GM21576 (cell line): ENCODE measurements around the gene BCAR1.
"Not testable (repeated sequence)": the region's sequence is repeated elsewhere in the genome, so short reads cannot be mapped to it uniquely, and the experiment has no call there.

Experiments
- ATAC-seq: cut with Tn5 transposase; IDR thresholded peaks from one replicate; pipeline ENCODE4 v1.9.1; 2021; ENCODE audit warnings: mild to moderate bottlenecking, moderate library complexity; ENCODE audit not compliant: unreplicated experiment

Gene BCAR1

DNA sequence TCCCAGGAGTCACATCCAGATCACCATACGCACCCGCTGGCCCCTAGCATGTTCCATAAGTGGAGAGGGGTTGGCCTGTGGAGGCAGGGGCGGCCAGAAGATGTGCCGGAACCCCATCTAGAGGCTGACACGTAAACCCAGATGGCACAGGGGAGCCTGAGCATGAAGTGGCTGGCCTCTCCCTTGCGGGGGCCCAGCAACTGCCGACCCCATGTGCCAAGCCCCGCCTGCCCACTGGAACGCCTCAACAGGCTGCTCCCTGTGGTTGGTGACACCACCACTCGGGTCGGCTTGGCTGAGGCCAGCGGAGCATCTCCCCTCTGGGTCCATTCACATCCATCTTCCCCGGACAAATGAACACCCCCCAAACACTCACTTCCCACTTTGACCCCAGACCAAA, 9.5 kb downstream of the BCAR1 start:
- ATAC-seq, result no peak

DNA sequence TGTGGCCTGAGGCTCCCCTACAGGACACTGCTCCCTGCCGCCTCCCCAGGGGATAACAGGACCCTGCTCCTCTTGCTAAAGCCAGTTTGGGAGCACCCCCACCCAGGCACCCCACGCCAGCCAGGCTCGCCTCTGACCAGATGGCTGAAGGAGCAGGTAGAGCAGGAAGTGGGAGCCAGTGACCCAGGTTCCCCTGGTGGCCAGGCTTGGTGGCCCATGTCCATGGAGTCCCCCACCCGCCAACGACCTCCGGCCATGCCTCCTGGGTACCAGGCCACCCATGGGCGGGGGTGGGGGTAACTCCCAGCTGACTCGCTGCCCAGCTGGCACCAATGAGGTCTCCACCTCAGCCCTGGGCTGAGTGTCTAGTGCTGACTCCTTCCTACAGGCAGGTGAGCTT, 10.0 kb downstream of the BCAR1 start:
- no peak for ATAC-seq

DNA sequence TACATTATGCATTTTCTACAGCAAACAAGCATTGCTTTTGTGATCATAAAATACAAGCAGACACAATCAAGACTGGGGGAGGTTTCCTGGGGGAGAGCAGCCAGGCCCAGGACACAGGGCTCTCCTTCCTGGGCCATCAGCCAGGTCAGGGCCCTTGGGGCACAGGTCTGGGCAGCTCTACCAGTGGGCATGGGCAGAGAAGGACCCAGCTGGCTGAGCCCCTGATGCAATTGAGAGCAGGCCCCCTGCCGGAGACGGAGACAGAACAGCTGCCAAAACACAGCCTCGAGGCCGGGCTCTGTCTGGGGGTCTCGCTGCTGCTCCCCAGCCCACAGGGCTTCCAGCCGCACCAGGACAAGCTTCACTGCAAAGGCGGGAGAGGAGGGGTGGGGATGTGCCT, 10.8 kb downstream of the BCAR1 start:
- not testable (repeated sequence) for ATAC-seq

DNA sequence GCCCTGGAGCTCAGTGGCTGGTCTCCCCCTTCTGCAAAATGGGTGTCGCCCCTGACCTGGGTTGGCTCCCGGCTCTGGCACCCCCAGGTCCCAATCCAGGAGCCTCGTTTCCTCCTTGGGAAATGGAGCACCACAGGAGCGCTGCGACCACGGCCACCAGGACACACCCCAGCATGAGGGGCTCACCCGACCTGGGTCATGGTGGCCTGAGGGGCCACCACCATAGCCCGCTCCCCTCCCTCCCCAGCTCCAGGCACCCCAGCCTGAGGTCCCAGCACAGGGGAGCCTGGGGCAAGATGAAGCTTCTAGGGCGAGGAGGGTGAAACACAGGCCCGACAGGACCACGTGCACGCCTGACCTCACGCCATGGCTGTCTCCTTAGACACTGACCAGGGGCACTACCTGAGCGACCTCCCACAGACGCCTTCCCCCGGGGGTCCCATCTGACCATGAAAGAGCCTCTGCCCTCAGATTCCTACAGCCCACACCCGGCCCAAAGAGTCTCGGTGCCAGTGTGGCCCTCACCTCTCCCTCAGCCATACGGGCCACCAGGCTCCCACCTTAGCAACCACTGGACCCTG, 11.8 kb downstream of the BCAR1 start:
- no peak for ATAC-seq

DNA sequence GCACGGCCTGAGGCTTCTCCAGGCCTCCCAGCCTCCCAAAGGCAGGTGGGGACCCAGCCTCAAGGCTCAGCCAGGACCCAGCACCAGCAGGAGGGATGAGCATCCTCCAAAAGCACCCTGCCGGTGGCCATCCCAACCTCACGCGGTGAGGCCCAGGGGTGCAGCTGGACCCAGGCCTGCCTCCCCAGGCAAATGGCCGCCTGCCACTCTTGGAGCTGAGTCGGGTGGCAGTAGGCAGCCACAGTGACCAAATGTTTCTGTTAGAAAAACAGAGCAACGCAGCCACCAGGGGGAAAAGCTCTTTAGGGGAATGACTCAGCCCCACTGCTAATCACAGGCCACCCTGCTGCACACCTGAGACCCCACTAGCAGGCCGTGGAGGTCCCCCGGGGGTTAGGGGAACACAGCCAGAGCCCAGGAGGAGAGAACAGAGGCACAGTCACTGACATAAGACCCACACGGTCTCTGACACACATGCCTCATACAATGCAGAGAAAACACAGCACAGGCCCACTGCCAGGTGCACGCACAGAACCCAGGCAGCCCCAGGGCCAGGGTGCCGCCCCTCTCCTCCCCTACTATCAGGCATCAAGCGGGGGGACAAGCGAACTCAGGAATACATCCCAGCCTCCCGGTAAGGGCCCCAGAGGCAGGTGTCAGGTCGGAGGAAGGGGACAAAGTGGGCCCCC, 12.4 kb downstream of the BCAR1 start:
- ATAC-seq, result no peak

DNA sequence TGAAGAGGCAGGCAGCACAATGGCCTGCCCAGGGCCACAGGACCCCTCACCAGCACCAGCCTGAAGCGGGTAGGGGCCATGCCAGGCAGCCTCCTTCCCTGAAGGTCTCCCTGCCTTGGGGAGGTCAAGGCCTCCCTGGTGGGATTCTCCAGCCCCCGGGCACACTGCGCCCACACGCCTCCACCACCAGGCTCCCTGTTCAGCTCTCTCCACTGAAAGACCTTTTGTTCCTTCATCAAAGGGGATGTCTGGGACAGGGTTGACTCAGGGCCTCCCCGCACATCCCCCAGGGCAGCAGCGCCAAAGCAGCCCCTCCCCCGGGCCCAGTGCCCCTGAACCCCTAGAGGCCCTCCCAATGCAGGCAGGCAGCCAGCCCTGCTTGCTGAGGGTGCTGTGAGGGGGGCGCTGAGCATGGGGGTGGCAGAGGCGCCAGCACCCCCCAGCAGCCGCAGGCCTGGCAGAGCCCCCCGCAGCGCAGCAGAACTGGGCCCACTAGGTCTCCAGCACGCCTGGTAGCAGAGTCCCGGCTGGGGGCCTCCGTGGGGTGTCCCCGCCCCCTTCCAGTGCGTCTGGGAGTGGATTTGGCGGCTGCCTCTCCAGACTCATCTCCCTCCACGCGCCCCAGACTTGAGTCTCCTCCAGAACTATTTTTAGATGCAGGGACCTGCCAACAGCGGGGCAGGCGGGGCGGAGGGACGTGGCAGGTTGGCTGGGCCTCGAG, 13.1 kb downstream of the BCAR1 start:
- no peak for ATAC-seq

DNA sequence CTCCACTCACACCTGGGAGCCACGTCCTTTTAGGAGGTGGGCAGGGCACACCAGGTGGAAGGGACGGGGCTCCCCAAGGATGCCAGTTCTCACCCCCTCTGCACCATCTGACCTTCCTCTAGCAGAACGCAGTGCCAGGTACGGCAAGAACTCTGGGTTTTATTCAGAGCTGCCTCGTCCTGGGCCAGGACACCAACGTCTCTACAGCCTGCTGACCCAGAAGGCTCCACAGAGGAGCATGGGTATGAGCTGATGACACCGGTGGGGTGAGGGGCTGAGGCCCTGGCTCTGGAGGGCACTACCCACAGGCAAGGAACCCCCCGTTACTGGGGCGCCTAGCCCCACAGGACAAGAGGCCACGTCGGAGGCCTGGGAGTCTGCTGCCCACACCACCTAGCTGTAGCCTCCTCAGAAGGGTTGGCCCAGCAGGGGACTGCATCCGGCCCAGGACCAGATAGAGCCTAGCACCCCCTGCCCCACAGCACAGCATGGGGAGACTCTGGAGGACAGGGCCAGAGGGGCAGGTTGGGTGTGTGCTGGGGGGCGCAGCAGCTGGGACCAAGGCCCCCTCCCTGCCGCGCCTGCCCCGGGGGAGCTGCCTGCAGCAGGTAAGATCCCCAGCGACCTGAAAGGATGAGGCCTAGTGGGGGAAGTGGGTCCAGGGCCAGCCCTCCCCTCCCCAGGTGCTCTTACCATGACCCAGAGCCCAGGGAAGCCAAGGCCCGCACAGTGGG, 13.9 kb downstream of the BCAR1 start:
- no peak for ATAC-seq

DNA sequence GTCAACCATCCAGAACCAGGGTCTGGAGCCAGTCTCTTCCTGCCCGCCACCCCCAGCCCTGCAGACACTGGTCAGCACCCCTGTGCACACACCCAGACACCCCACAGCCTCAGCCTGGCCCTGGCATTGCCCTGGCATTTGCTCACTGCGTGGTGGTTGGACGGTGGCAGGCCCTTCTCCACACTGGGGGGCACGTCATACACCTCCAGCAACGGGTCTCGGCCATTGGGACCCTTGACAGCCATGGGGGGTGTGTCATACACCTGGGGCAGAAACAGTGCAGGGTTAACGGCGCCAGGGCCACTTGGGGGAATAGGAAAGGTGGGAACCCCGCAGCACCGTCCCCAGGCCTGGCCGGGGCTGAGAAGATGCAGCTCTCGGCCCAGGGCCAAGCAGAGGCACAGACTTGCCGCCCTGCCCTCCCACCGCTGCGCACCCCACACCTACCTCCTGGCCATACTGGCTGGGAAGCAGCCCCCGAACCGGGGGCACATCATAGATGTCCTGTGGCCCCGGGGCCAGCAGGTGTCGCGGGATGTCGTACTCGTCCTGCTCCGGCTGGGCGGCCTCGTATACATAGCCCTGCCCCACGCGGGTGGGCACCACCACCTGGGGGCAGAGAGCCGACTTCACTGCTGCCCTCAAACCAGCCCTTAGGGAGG, 14.6 kb downstream of the BCAR1 start:
- ATAC-seq, result no peak

DNA sequence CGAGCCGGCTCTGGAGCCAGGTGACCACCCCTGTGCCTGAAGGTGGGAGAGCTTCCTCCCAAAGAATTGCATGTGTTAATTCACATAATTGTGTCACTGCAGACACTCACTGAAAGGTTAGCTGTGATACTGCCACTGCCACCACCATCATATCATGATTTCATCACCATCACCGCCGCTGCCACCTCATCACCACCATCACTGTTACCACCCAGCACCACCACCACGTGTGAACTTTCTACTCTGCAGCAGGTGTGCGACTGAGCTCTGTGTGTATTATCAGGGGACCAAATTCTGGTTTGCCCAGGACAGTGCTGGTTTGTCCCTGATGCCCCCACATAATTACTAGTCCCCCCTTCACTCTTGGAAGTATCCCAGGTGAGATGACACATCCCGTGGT, 15.2 kb downstream of the BCAR1 start:
- no peak for ATAC-seq

DNA sequence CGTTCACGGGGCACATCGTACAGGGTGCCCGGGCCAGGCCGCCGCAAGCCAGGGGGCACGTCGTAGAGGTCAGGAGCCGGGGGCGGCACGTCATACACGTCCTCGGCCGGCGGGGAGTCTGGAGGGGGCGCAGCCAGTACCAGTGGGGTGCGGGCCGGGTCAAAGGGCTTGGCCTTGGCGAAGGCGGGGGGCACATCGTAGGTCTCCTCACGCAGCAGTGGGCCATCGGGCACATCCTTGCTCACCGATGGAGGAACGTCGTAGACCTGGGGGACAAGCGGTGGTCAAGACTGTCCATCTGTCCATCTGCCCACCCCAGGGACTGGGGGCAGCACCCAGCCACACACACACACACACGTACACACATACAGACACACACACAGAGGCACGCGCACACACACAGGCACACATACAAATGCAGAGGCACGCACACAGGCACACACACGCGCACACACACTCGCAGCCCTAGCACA, 15.7 kb downstream of the BCAR1 start:
- ATAC-seq, result no peak

DNA sequence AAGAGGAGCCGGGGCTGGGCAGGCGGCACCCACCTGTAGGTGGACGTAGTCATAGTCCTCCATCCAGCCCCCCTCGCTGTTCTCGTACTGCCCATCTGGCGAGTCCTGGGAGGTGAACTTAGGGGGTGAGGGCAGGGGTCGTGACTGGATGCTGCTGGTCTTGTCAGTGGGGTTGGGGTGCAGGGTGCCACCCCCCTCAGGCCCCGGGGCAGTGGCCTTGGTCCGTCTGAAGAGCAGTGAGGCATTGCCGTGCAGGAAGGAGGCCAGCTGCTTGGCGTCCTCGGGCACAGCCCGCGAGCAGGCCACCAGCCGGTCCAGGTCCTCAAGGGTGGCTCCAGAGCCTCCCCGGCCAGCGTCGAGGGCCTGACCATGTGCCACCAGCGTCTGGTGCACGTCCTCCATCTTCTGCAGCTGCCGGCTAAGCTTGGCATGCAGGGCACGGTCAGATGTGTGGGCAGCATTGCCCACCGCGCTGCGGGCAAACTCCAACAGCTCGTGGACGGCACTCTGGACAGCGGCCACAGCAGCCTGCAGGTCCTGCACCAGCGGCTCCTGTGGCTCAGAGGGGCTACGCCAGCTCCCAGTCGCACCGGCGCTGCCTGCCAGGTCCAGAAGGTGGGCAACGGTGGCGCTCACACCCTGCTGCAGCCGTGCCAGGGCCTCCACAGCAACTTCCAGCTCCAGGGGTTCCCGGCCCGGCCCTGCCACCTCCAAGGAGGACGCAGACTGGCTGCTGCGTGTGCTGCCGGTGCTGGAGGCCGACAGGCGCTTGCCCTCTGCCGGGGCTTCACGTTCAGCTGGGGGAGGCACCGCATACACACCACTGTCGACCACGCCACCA, 16.3 kb downstream of the BCAR1 start:
- ATAC-seq, result no peak

DNA sequence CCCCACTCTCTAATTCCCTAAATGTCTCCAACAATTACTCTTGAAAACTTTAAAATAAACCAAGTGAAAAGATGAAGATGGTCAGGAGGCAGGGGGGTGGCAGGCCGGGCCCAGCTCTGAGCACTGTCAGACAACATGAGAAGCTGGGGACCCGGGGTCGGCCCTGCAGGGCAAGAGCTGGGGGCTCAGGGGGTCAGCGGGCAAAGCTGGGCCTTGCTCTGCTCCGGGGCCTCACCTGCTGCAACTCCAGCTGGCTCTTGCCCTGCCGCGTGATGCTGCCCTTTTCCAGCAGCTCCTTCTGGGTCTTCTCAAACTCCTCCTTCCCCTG, 17.8 kb downstream of the BCAR1 start:
- no peak for ATAC-seq

DNA sequence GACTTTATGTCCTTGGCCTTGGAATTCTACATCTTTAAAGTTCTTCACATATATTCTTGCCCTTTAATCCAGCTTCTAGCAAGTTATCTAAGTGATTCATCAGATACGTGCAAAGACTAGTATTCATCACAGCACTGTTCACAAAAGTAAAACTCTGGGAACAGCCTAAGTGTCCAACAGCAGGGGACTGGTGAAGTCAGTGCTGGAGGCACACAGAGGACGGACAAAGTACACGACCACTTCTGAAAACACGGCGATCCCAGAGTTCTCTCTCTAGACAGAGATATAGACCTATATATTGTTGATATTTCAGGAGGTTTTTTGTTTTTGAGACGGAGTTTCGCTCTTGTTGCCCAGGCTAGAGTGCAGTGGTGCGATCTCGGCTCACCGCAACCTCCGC, 19.9 kb downstream of the BCAR1 start:
- ATAC-seq, result no peak

DNA sequence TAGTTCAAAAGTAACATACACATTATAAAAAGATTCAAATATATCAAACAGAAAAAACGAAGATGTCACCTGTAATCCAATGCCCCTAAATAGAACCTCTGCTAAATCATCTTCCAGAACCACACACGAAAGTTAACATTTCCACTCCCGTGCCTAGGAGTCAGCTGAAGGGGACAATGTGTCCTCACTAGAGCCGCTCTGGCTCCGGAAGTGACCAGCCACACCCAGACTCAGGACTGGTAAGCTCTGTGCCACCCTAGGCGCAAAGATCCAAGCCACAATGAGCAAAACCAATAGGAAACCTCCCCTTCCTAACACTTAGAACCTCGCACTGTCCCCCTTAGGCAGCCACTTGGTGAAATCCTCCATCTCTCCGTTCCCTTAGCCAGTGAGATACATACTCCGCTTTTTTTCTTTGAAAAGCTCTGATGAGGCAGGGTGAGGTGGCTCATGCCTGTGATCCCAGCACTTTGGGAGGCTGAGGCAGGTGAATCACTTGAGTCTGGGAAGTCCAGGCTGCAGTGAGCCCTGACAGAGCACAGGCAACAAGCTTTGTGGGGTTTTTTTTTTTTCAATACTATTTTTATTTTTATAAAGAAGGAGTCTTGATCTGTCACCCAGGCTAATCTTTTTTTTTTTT, 20.8 kb downstream of the BCAR1 start:
- no peak for ATAC-seq

DNA sequence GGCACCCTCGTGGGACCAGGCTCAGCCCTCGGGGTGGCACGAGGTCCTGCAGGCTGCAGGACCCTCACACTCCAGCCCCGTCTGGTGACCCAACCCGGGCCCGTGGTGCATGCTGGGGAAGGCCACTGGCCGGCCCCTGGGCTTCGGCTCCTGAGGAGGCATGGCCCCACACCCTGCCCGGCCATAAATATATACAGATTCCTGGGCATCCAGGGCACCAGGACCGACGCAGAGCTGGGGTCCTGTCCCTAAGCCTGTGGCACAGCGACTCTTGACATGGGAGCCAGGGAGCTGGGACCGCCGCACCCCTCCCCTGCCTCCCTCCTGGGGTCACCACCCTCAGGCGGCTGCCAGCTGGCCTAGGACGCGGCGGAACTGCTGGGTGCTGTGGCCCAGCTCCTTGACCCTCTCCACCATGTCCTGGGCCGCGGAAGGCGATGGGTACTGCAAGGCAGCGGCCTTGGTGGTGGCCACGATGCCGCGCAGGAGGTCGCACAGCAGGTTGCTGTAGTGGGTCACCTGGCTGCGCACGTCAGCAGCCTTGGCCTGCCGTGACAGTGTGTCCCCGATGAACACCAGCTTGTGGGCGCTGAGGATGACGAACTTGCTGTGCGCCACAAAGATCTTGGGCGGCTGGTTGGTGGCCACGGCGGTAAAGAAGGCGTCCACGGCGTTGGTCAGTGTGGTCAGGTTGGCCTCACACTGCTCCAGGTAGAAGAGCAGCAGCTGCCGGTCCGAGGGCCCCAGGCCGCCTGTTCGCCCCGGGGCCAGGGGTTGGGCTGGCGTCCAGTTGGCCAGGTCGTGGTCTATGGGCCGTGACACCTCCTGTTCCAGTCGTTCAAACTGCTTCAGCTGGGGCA, 22.0 kb downstream of the BCAR1 start:
- no peak for ATAC-seq

DNA sequence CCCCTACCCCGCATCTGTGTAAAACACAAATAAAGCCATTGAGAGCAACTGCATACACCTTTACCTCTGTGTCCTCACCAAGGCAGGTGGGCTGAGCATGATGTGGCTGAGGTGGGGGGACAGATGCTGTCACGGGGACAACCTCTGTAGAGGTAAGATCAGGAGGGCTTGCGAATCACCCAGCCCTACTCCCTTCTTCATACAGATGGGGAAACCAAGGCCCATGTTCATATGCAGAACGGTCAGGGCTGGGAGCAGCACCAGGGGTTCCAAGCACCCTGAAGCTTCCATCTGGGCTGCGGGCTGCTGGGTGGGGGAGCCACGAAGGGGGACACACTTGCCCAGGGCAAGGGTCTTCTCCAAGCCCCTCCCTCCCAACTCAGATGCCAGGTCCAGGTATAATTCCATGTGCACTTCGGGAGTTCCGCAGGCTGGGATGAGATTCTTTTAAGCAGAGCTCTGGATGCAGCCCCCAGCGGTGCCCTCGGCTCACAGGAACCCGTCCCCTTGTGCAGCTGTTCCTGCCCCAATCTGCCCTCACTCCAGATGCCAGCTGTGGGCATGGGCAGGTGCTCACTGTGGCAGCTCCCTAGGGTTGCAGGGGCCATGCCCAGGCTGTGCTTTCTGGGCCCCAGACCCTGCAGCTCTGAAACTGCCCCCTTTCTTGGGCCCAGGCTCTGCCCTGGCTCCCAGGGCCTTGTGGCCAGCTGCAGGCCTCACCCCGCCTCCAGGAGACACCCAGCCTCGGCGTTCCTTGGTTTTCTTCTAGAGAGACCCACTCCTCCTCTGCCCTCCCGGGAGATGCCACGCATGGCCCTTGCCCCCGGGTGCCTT, 23.1 kb downstream of the BCAR1 start:
- ATAC-seq, result no peak

DNA sequence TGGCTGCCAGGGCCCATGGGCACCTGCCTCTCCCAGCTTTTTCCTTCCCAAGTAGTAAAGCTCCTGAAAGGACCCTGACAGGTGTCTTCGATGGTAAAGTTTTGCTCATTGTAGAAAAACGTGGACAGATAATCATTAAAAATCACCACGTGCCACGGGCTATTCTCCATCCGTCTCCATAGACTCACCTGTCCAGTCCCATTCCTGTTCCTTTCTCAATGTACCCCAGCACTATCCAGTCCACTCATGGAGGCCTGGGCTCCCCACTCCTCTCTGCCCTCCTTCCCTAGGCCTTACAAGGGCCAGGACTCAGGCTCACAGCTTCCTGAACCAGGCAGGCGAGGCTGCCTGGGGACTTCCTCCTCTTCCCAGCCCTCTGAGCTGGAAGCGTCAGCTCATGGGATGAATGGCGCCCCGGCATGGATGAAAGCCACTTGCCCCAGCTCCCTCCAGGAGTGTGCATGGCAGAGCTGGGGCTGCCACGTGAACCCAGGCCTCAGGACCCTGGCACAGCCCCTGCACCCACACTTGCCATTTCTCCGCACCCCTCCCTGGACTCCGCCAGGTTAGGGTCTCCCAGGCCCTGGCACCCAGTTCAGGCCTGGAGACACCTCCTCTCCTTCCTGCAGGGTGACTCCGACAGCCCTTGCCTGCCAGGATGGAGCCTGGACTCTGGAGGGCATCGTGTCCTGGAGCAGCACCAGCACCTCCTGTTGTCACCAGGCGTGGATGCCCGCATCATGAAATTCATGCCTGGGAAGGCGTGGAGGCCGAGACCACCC, 23.9 kb downstream of the BCAR1 start:
- ATAC-seq, result no peak
